ENCODE results near the gene REEP1. TPM values are rescaled to one million over a fixed set of nuclear protein-coding genes. Genes with fewer than 3 reads are reported as not detected.
A peak's percentile ranks its signal among the peaks of the same experiment; 100 is the strongest.

Gene REEP1
- total RNA-seq, 2 experiments from 2014 or later = not detected

- peak; percentile 33 for DNase-seq (ENCODE audit: low spot score)
- CTCF ChIA-PET (ENCODE audit: unreplicated experiment) = interaction anchor here (1.0 kb wide), 1 partner anchor 10 kb away, joined by 3 read pairs; no protein-coding TSS in a partner anchor
- Histone ChIP-seq H3K4me1 (ENCODE audit: insufficient read depth, low read length, poor library complexity, severe bottlenecking) (peaks cover 37% of the 10 kb centered on the region), H3K9me3 (ENCODE audit: low read length) (no peaks in the 10 kb centered on the region), H3K4me2 (ENCODE audit: low read length) (peak overlapping the region; percentile 68), H3K4me3 (ENCODE audit: low read depth, low read length, poor library complexity, severe bottlenecking) (peak overlapping the region; percentile 13), H3K9me2 (ENCODE audit: insufficient read depth, low read length) (no peaks in the 10 kb centered on the region), H2AFZ (ENCODE audit: low read length) (no peak overlapping the region), H3K36me3 (ENCODE audit: insufficient read depth, low read length) (peaks cover 70% of the 10 kb centered on the region), H4K20me1 (ENCODE audit: insufficient read depth, low read length) (peaks cover 38% of the 10 kb centered on the region), H3K79me2 (ENCODE audit: insufficient read depth, low read depth, low read length) (peaks cover 100% of the 10 kb centered on the region), H3K27ac (ENCODE audit: low read depth, low read length, poor library complexity, severe bottlenecking) (peak overlapping the region; percentile 65)
- no TSS peak for BruUV-seq (replicated peaks)
- TF ChIP-seq EZH2phosphoT487 (IDR thresholded peaks at IDR 0.05; ENCODE audit: borderline replicate concordance, low read depth, low read length) = no peak
- TF ChIP-seq CTCF (conservative IDR thresholded peaks at IDR 0.05; ENCODE audit: low read length) = no peak
- intact Hi-C loops (cut with micrococcal nuclease; ENCODE audit: unreplicated experiment) = loop anchor here (5.0 kb wide), 1 partner anchor 148 kb away; no protein-coding TSS in a partner anchor
- POLR2A ChIA-PET = interaction anchor here (0.6 to 3.8 kb wide), 6 partner anchors 9 to 261 kb away, joined by 3 to 26 read pairs (median 4); partner anchors contain the start of gene IMMT
Measured at GRCh38 chr2:86185517-86186212, 151.8 kb downstream of the REEP1 start.

GRCh38 chr2:86176597-86176996, 160.8 kb downstream of the REEP1 start:
- no peak overlapping the region for H3K27ac ChIP-seq (ENCODE audit: low read depth, low read length, poor library complexity, severe bottlenecking)
- TF ChIP-seq EZH2phosphoT487 (IDR thresholded peaks at IDR 0.05; ENCODE audit: borderline replicate concordance, low read depth, low read length) (no peak), CTCF (conservative IDR thresholded peaks at IDR 0.05; ENCODE audit: low read length) (no peak)
- H3K4me3 ChIP-seq (ENCODE audit: low read depth, low read length, poor library complexity, severe bottlenecking) = no peak overlapping the region
- no TSS peak for BruUV-seq (replicated peaks)
- intact Hi-C loops (cut with micrococcal nuclease; ENCODE audit: unreplicated experiment) = no loop called here
- peaks cover 12% of the 10 kb centered on the region for H3K4me1 ChIP-seq (ENCODE audit: insufficient read depth, low read length, poor library complexity, severe bottlenecking)
- peaks cover 12% of the 10 kb centered on the region; the same call in 1 of the 2 replicates for H4K20me1 ChIP-seq (ENCODE audit: insufficient read depth, low read length)
- no peaks in the 10 kb centered on the region for H3K9me2 ChIP-seq (ENCODE audit: insufficient read depth, low read length)
- ChIA-PET CTCF (ENCODE audit: unreplicated experiment) (interaction anchor here (1.5 kb wide), 1 partner anchor 10 kb away, joined by 3 read pairs; no protein-coding TSS in a partner anchor), POLR2A (interaction anchor here (0.7 kb wide), 1 partner anchor 512 kb away, joined by 3 read pairs; no protein-coding TSS in a partner anchor)
- H3K4me2 ChIP-seq (ENCODE audit: low read length) = no peak overlapping the region
- no peak for DNase-seq (ENCODE audit: low spot score)
- H2AFZ ChIP-seq (ENCODE audit: low read length) = no peak overlapping the region
- H3K79me2 ChIP-seq (ENCODE audit: insufficient read depth, low read depth, low read length) = peaks cover 52% of the 10 kb centered on the region
- H3K9me3 ChIP-seq (ENCODE audit: low read length) = no peaks in the 10 kb centered on the region
- peaks cover 85% of the 10 kb centered on the region for H3K36me3 ChIP-seq (ENCODE audit: insufficient read depth, low read length)

- Histone ChIP-seq H3K9me2 (ENCODE audit: insufficient read depth, low read length) (no peaks in the 10 kb centered on the region), H3K36me3 (ENCODE audit: insufficient read depth, low read length) (peaks cover 88% of the 10 kb centered on the region), H3K4me2 (ENCODE audit: low read length) (no peak overlapping the region), H3K4me3 (ENCODE audit: low read depth, low read length, poor library complexity, severe bottlenecking) (no peak overlapping the region), H4K20me1 (ENCODE audit: insufficient read depth, low read length) (peaks cover 12% of the 10 kb centered on the region; the same call in 1 of the 2 replicates), H2AFZ (ENCODE audit: low read length) (no peak overlapping the region), H3K27ac (ENCODE audit: low read depth, low read length, poor library complexity, severe bottlenecking) (no peak overlapping the region), H3K79me2 (ENCODE audit: insufficient read depth, low read depth, low read length) (peaks cover 44% of the 10 kb centered on the region), H3K9me3 (ENCODE audit: low read length) (no peaks in the 10 kb centered on the region), H3K4me1 (ENCODE audit: insufficient read depth, low read length, poor library complexity, severe bottlenecking) (peaks cover 12% of the 10 kb centered on the region)
- no peak for DNase-seq (ENCODE audit: low spot score)
- ChIA-PET POLR2A (interaction anchor here (0.7 kb wide), 1 partner anchor 511 kb away, joined by 3 read pairs; no protein-coding TSS in a partner anchor), CTCF (ENCODE audit: unreplicated experiment) (interaction anchor here (1.5 kb wide), 1 partner anchor 10 kb away, joined by 3 read pairs; no protein-coding TSS in a partner anchor)
- intact Hi-C loops (cut with micrococcal nuclease; ENCODE audit: unreplicated experiment) = no loop called here
- TF ChIP-seq CTCF (conservative IDR thresholded peaks at IDR 0.05; ENCODE audit: low read length) (no peak), EZH2phosphoT487 (IDR thresholded peaks at IDR 0.05; ENCODE audit: borderline replicate concordance, low read depth, low read length) (no peak)
- no TSS peak for BruUV-seq (replicated peaks)
Measured at GRCh38 chr2:86175828-86176227, 161.6 kb downstream of the REEP1 start.
